Vagina (tissue), 2 donors: ENCODE results near the gene SCYL1.

Experiments used
- POLR2A ChIP-seq, 2 donors: fragments of 450-650 bp; IDR thresholded peaks; one replicate each; pipeline ENCODE4 v1.6.1; 2017; ENCODE audit warnings: antibody characterized with exemption in 2 of 2, mild to moderate bottlenecking in 2 of 2, moderate library complexity in 2 of 2
- POLR2AphosphoS5 ChIP-seq, 2 donors: sonication (generic); formaldehyde crosslinking; IDR thresholded peaks; one replicate each; pipeline ENCODE4 v1.9.0; 2017; ENCODE audit warnings: antibody characterized with exemption in 2 of 2, mild to moderate bottlenecking in 2 of 2, low read depth in 1 of 2; ENCODE audit not compliant: insufficient read depth in 1 of 2
- TF ChIP-seq, protein P1 (sequence below), 3 experiments: fragments of 450-650 bp in 2 of 3; fragments of 200-600 bp in 1 of 3; sonication (generic) in 1 of 3; IDR thresholded peaks; one replicate each; pipeline ENCODE4 v1.5.1; 2017 to 2019; ENCODE audit warnings: antibody characterized with exemption in 3 of 3, mild to moderate bottlenecking in 2 of 3, moderate library complexity in 2 of 3

DNA sequence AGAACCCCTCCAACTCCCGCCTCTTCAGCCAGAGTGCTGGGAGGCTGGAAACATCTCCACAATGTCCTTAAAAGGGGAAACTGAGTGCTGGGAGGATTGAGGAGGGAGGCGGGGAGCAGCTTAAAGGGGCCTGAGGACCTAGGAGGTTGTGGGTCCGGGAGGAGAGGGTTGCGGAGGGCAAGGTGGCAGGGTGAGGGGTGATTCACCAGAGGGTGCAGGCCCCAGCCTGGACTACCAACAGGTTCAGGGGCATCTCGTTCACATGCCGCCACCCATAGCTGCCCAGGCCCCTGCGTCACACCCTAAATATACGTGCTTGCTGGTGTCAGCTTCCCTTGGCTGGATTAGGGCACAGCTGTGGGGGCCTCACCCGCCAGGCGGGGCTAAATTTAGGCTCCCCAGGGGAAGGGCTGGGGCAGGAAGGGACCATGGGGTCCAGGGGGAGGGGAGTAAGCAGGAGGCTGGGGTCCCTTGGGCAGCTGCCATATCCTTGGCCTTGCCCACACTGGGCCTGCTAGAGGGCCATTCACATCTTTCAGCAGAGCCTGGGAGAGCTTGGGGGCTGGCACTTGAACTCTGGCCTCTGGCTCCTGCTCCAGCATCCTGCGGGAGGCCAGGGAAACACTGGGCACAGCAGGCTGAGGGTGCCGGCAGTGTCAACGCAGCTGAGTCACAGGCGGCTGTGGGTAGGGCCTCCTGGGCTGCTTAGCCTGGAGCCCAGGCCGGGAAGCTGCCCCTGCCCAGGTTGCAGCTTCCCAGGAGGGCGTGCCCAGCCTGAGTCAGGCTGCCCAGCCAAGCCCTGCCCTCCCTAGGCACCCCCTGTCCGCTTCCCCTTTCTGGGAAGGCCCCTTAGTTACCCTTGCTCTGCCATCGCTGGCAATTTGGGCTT, 52.2 kb downstream of the SCYL1 start:
- TF ChIP-seq, protein P1, sequence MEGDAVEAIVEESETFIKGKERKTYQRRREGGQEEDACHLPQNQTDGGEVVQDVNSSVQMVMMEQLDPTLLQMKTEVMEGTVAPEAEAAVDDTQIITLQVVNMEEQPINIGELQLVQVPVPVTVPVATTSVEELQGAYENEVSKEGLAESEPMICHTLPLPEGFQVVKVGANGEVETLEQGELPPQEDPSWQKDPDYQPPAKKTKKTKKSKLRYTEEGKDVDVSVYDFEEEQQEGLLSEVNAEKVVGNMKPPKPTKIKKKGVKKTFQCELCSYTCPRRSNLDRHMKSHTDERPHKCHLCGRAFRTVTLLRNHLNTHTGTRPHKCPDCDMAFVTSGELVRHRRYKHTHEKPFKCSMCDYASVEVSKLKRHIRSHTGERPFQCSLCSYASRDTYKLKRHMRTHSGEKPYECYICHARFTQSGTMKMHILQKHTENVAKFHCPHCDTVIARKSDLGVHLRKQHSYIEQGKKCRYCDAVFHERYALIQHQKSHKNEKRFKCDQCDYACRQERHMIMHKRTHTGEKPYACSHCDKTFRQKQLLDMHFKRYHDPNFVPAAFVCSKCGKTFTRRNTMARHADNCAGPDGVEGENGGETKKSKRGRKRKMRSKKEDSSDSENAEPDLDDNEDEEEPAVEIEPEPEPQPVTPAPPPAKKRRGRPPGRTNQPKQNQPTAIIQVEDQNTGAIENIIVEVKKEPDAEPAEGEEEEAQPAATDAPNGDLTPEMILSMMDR (IDR thresholded peaks at IDR 0.05), result no peak
- TF ChIP-seq POLR2A (IDR thresholded peaks at IDR 0.05) (no peak), POLR2AphosphoS5 (IDR thresholded peaks at IDR 0.05; ENCODE audit: insufficient read depth in 1 of 2, low read depth in 1 of 2) (peak; percentile 38 to 73)
